Fibroblast of skin of right quadriceps (primary cell): ENCODE results near the gene RIPPLY2.
"Not testable (repeated sequence)": the region's sequence is repeated elsewhere in the genome, so short reads cannot be mapped to it uniquely, and the experiment has no call there.

ENCODE experiments used
- DNase-seq: peaks from one replicate; pipeline ENCODE4 v3.0.0-alpha.2; 2013

Gene RIPPLY2, protein sequence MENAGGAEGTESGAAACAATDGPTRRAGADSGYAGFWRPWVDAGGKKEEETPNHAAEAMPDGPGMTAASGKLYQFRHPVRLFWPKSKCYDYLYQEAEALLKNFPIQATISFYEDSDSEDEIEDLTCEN

DNA sequence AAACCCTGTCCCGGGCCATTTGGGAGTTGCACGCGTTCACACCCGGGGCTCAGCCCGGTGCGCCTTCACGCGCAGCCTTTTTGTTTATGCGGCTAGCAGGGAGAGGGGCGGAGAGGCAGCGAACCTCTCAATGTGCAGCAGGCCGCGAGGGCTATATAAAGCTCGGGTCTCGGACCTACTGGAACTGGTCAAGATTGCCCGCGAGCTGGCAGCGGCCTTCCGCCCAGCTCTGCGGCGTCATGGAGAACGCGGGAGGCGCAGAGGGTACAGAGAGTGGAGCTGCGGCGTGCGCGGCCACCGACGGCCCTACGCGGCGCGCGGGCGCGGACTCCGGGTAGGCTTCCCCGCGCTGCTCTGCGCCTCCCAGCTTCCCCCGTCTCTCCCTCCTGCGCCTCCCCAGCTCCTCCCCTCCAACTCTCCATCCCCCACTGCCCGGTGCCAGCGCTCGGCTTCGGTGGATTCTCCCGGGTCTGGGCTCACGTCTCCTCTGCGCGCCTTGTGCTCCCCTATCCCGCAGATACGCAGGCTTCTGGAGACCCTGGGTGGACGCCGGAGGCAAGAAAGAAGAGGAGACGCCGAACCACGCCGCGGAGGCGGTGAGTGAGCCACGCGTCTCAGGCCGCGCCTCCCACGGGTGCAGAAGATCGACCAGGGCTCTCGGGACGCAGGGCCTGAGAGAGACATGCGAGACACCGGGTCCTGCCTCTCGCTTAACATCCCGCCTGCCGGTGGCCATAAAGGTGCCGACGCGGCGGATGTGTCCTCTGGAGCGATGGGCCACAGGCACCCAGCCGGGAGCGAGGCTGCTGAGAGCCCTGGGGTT, at the start of gene RIPPLY2:
Gene RIPPLY2 (plus strand): TSS at position 183 of the 823 bp plus-strand sequence. CDS start 57 bp downstream, at position 240.
- DNase-seq: peak; percentile 10

DNA sequence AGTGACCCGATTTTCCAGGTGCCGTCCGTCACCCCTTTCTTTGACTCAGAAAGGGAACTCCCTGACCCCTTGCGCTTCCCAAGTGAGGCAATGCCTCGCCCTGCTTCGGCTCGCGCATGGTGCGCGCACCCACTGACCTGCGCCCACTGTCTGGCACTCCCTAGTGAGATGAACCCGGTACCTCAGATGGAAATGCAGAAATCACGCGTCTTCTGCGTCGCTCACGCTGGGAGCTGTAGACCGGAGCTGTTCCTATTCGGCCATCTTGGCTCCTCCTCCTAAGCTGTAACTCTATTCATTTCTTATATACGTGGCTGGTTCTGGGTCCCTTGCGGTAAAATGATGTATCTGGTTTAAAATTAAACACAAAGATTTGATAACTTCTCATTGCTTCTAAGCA, 49.7 kb upstream of the RIPPLY2 start:
- not testable (repeated sequence) for DNase-seq

DNA sequence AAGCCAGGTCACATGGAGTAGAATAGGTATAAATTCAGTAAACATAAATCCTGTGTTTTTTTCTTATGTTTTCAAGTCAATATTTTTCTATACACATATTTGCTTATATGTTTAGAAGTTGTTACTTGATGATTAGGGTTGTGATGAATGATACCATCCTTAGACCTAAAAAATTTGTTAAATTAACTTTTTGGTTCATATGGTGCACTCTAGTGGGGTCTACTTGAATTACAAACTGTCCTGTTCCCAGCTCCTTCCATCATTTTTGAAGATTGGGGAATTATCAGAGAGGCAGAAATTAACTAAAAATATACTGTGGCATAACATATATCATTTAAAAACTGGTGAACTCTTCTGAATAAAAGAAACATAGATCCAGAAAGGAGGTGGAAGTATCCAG, 48.3 kb upstream of the RIPPLY2 start:
- no peak for DNase-seq

DNA sequence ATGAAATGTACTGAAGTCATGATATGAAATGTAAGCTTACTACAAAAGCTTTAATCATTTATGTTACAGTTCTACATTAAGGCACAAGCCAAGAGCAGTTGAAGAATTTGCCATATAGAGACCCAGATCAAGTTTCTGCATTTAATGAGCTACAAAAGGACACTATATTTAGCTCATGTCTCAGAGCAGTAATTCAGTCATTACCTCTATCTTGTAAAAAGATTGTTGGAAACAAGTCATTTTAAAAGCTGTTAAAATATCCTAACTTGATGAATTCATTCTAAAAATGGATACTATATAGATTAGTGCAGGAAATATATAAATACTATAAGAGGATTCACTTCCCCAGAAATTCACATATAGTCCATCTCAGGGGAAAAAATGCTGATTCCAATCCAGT, 45.2 kb upstream of the RIPPLY2 start:
- DNase-seq: no peak

DNA sequence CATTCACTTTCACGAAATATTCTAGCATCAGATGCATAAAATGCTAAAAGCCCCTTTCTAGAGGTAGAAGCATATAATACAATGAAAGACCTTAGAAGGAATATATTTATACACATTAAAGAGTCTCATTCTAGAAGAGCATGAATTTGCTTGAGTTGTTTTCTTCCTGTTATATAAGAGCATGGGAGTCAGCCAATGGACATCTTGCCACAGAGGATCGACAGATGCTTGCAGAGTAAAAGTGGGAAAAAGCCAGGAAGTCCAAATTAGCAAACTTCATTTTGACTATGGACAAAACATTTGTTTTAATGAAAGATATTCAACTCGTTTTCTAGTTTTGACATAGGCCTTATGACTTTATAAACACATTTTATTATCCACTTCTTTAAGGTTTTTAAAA, 44.2 kb upstream of the RIPPLY2 start:
- no peak for DNase-seq

- no peak for DNase-seq
Observed at GRCh38 chr6:83812595-83812994, 40.6 kb upstream of the RIPPLY2 start.

- DNase-seq: no peak
Observed at GRCh38 chr6:83815631-83816272, 37.4 kb upstream of the RIPPLY2 start.

- no peak for DNase-seq
Observed at GRCh38 chr6:83822629-83823169, 30.5 kb upstream of the RIPPLY2 start.

GRCh38 chr6:83824388-83824801, 28.8 kb upstream of the RIPPLY2 start:
- DNase-seq: no peak

DNA sequence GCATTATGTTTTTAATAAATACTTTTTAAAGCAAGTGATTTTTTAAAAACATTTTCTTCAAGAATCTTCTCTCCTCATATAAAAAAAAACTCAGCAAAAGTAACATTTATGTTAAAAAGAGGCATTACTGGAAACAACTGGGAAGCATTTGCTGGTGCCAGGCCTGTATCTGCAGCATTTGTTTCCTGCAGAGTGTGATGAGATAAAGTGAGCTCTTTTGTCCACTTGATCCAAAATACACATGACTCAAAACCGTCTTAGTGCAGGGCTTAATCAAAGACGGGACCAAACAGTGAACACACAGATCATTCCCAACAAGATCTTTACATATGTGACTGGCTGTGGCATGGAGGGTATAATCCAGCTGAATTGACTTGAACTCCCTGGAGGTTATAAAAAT, 28.3 kb upstream of the RIPPLY2 start:
- no peak for DNase-seq

- DNase-seq: no peak
Observed at GRCh38 chr6:83827050-83827449, 26.1 kb upstream of the RIPPLY2 start.

DNA sequence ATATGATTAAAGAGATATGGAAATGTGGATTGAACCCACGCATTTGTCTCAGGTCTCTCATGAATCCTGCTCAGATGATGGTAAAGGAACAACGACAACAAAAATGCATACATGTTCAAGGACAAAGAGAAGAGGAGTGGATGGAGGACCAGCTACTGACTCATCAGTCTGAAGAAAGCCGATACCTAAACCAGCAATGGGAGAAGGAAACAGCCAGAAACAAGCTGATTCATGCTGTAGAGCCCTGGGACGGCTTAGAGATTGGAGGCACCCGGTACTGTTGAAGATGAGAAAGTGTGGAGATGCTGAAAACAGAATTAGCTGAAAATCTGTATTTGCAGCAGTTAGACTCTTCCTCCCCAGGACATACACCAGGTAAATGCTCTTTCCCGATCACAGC, 14.4 kb upstream of the RIPPLY2 start:
- DNase-seq: no peak

GRCh38 chr6:83844170-83844569, 9.0 kb upstream of the RIPPLY2 start:
- DNase-seq: no peak

DNA sequence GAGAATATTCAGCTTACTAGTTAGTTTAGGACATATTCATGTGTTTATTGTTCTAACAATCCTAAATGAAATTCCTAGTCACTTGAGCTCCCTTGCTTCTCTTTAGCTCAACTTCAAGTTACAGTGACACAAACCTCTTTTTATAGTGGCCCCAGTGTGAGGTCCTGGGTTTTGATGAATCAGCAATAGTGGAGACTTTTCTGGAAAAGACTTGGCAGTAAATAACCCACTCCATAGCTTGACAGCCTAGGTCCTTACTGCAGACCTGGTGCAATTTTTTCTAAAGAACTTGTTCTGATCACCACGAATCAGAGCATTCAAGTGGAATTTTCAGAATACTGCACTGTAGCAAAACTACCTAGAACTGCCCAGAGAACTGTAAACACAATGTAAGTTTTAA, 6.9 kb upstream of the RIPPLY2 start:
- no peak for DNase-seq

DNA sequence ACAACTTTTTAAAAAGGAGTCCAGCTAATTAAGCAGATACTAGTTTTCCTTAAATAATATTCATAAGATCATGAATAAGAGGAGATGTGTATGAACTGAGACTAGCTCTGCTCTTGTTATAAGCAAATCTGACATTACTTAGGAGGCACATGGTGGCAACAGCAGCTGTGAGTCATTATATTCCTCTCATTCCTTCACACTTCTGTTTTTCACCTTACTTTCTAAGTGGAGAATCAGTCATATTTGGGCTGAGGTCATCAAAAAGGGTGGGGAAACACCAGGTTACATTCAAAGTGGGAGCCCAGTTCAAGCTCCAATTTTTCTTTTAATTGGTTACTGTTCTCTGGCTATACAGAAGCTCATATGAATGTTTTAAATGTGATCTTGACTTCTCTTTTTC, 6.0 kb upstream of the RIPPLY2 start:
- DNase-seq: no peak

DNA sequence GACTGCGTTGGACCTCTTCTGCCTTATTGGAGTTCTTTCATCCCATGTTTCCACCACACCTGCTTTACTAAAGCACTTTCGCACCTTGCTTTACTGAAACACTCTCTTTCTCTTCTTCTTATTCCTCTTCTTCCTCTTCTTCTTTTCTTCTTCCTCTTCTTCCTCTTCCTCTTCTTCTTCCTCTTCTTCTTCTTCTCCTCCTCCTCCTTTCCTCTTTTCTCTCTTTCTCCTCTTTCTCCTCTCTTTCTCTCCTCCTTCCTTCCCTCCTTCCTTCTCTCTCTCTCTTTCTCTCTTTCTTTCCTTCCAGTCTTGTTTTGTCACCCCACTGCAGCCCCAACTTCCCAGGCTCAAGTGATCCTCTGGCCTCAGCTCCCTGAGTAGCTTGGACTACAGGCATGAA, 4.0 kb upstream of the RIPPLY2 start:
- DNase-seq: no peak

GRCh38 chr6:83849610-83850009, 3.5 kb upstream of the RIPPLY2 start:
- DNase-seq: no peak

- DNase-seq: no peak
Observed at GRCh38 chr6:83852528-83853177, 507 bp upstream of the RIPPLY2 start.

- no peak for DNase-seq
Observed at GRCh38 chr6:83854001-83854501, 891 bp downstream of the RIPPLY2 start.

DNA sequence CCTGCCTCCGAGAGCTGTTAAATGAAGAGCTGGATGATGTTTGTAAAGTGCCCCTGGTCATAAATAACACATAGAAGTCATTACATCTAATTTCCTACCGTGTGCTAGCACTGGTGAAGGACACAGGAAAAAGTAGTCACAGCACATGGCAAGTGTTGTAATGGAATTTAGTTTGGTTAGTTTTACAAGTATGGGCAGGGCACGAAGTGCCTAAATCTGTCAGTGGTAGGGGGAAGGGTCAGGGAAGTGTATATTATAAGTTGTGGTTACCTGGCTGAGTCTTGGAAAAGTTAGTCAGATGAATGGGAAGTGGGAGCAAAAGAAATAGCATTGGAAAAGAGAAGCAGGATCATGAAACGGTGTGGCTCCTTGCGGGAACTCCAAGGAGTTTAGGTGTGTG, 1.6 kb downstream of the RIPPLY2 start:
- DNase-seq: no peak

DNA sequence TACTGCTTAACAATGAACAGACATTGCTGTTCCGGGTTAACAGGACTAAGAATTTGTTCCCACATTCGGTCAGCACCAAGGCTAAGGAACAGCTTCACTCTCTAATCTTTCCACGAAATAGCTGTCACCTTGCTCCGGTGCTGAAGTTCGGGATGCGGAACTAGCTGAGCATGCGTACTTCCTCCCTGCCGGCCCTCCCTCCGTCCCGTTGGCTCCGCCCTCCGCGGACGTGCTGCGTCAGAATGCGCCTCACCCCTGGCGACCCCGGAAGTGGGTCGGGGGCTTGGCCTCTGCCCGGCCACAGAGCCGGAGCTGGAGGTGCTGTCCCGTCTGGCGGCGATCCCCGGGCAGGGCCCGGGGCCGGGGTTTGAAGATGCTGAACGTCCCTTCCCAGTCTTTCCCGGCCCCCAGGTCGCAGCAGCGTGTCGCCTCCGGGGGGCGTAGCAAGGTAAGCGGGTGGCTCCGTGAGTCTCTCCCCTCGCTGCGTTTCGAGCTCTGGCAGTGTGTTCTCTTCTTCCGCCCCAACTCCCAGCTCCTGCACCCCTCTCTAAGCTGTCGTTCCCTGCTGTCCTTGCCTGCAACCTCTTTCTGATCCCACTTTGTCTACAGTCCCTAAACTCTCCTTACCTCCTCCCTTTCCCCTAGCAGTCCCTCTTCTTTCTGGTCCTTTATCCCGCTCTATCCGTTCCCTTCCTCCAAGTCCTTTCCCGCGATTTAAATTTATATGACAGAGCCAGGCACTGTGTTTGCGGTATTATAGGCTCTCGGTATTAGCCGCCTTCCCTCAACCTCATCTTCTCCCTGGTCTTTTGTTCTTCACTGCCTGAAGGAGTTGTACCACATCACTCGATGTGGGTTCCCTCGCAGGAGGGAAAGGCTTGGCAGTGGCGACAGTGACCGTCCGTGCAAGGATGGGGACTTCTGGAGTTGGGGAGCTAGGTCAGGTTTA, 6.5 kb downstream of the RIPPLY2 start, which contains the start of gene CYB5R4:
Gene CYB5R4 (plus strand): TSS at position 280 of the 949 bp plus-strand sequence. CDS start 94 bp downstream, at position 374.
- DNase-seq: peak; percentile 95

DNA sequence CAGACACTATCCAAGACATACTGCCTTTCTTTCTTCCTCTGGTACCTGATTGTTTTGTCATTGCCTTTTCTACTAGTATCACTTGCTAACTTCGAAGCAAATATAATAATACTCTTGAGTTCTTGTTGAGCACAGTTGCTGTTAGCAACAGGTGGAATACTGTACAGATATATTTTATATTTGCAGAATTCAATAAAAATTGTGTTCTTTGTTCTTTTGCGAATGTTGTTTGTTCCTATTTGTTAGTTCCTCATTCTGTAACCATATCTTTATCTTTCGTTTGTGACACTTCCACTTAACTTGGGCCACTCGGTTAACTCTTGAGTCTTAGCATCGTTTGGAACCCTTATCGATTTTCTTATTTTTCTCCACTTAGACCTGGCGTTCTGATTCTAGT, 7.2 kb downstream of the RIPPLY2 start:
- DNase-seq: no peak
